ENCODE data around the gene TSPAN12.

The TSPAN12 gene

GRCh38 chr7:120842121-120842621 lies 15.8 kb downstream of the TSPAN12 start:
- Histone ChIP-seq H3K9me3 (replicated peaks in 1 of 2; ENCODE audit: control insufficient read depth in 2 of 2, insufficient read depth in 1 of 2, low read depth in 1 of 2, low read length in 2 of 2) (peaks cover 0 to 25% of the 10 kb centered on the region in 2 donors), H3K23ac (ENCODE audit: low read depth, low read length, poor library complexity) (no peak overlapping the region), H2AK5ac (ENCODE audit: low read depth, low read length) (no peak overlapping the region), H3K79me1 (ENCODE audit: low read depth, low read length) (no peaks in the 10 kb centered on the region), H4K8ac (ENCODE audit: low read depth, low read length) (no peak overlapping the region), H3K27me3 (ENCODE audit: control insufficient read depth in 3 of 3, insufficient read depth in 3 of 3, low read depth in 1 of 3, low read length in 3 of 3) (no peaks in the 10 kb centered on the region), H3K4me3 (ENCODE audit: low read length in 2 of 2) (no peak overlapping the region), H2BK12ac (ENCODE audit: low read length) (no peak overlapping the region), H2BK5ac (ENCODE audit: low read length) (no peak overlapping the region), H4K91ac (ENCODE audit: low read depth, low read length, poor library complexity) (no peak overlapping the region), H3K4me1 (ENCODE audit: control insufficient read depth in 2 of 2, insufficient read depth in 1 of 2, low read depth in 1 of 2, low read length in 2 of 2) (peaks cover 0 to 1% of the 10 kb centered on the region in 2 donors), H2AFZ (ENCODE audit: low read length) (no peak overlapping the region), H2BK120ac (ENCODE audit: low read depth, low read length) (no peak overlapping the region), H3K36me3 (replicated peaks in 1 of 2; ENCODE audit: control insufficient read depth in 2 of 2, insufficient read depth in 2 of 2, low read length in 2 of 2) (peaks cover 4 to 57% of the 10 kb centered on the region in 2 donors), H3K4ac (ENCODE audit: low read length) (no peak overlapping the region), H3K14ac (ENCODE audit: low read length) (no peak overlapping the region), H2BK15ac (ENCODE audit: low read length) (no peak overlapping the region), H3K18ac (ENCODE audit: low read length) (no peak overlapping the region), H3K27ac (replicated peaks; ENCODE audit: low read length) (no peak overlapping the region), H3K9ac (ENCODE audit: low read depth, low read length, poor library complexity) (no peak overlapping the region), H3K4me2 (ENCODE audit: insufficient read depth, low read length, poor library complexity, severe bottlenecking) (no peak overlapping the region)
- no peak for DNase-seq (ENCODE audit: low spot score)
- WGBS, 2 donors (ENCODE audit: extremely low coverage in 2 of 2, insufficient read length in 2 of 2, insufficient replicate concordance in 1 of 2) = no CpG with 5 or more reads among the region's 4 CpGs

GRCh38 chr7:120841608-120842007 lies 16.3 kb downstream of the TSPAN12 start:
- H3K4me3 ChIP-seq (ENCODE audit: low read length in 2 of 2) = no peak overlapping the region
- H3K9me3 ChIP-seq (replicated peaks in 1 of 2; ENCODE audit: control insufficient read depth in 2 of 2, insufficient read depth in 1 of 2, low read depth in 1 of 2, low read length in 2 of 2) = peaks cover 0 to 25% of the 10 kb centered on the region in 2 donors
- no peak overlapping the region for H2BK5ac ChIP-seq (ENCODE audit: low read length)
- no peak overlapping the region for H2BK12ac ChIP-seq (ENCODE audit: low read length)
- H3K23ac ChIP-seq (ENCODE audit: low read depth, low read length, poor library complexity) = no peak overlapping the region
- H3K4me2 ChIP-seq (ENCODE audit: insufficient read depth, low read length, poor library complexity, severe bottlenecking) = no peak overlapping the region
- peaks cover 5 to 58% of the 10 kb centered on the region in 2 donors for H3K36me3 ChIP-seq (replicated peaks in 1 of 2; ENCODE audit: control insufficient read depth in 2 of 2, insufficient read depth in 2 of 2, low read length in 2 of 2)
- no peak overlapping the region for H4K8ac ChIP-seq (ENCODE audit: low read depth, low read length)
- H4K91ac ChIP-seq (ENCODE audit: low read depth, low read length, poor library complexity) = no peak overlapping the region
- H2AFZ ChIP-seq (ENCODE audit: low read length) = no peak overlapping the region
- H3K27ac ChIP-seq (replicated peaks; ENCODE audit: low read length) = no peak overlapping the region
- H3K9ac ChIP-seq (ENCODE audit: low read depth, low read length, poor library complexity) = no peak overlapping the region
- H3K4me1 ChIP-seq (ENCODE audit: control insufficient read depth in 2 of 2, insufficient read depth in 1 of 2, low read depth in 1 of 2, low read length in 2 of 2) = no peaks in the 10 kb centered on the region
- no CpG with 5 or more reads among the region's 2 CpGs for WGBS, 2 donors (ENCODE audit: extremely low coverage in 2 of 2, insufficient read length in 2 of 2, insufficient replicate concordance in 1 of 2)
- H3K4ac ChIP-seq (ENCODE audit: low read length) = no peak overlapping the region
- no peaks in the 10 kb centered on the region for H3K79me1 ChIP-seq (ENCODE audit: low read depth, low read length)
- no peak for DNase-seq (ENCODE audit: low spot score)
- H2BK15ac ChIP-seq (ENCODE audit: low read length) = no peak overlapping the region
- H2AK5ac ChIP-seq (ENCODE audit: low read depth, low read length) = no peak overlapping the region
- H2BK120ac ChIP-seq (ENCODE audit: low read depth, low read length) = no peak overlapping the region
- no peaks in the 10 kb centered on the region for H3K27me3 ChIP-seq (ENCODE audit: control insufficient read depth in 3 of 3, insufficient read depth in 3 of 3, low read depth in 1 of 3, low read length in 3 of 3)
- H3K14ac ChIP-seq (ENCODE audit: low read length) = no peak overlapping the region
- H3K18ac ChIP-seq (ENCODE audit: low read length) = no peak overlapping the region

- no CpG with 5 or more reads among the region's 6 CpGs for WGBS, 2 donors (ENCODE audit: extremely low coverage in 2 of 2, insufficient read length in 2 of 2, insufficient replicate concordance in 1 of 2)
- DNase-seq (ENCODE audit: low spot score) = no peak
- no peak overlapping the region for H3K4me3 ChIP-seq (ENCODE audit: low read length in 2 of 2)
- H2BK5ac ChIP-seq (ENCODE audit: low read length) = no peak overlapping the region
- no peaks in the 10 kb centered on the region for H3K27me3 ChIP-seq (ENCODE audit: control insufficient read depth in 3 of 3, insufficient read depth in 3 of 3, low read depth in 1 of 3, low read length in 3 of 3)
- H3K9me3 ChIP-seq (replicated peaks in 1 of 2; ENCODE audit: control insufficient read depth in 2 of 2, insufficient read depth in 1 of 2, low read depth in 1 of 2, low read length in 2 of 2) = peaks cover 0 to 2% of the 10 kb centered on the region in 2 donors
- H2BK15ac ChIP-seq (ENCODE audit: low read length) = no peak overlapping the region
- no peak overlapping the region for H3K27ac ChIP-seq (replicated peaks; ENCODE audit: low read length)
- no peak overlapping the region for H2AK5ac ChIP-seq (ENCODE audit: low read depth, low read length)
- H3K18ac ChIP-seq (ENCODE audit: low read length) = no peak overlapping the region
- no peaks in the 10 kb centered on the region for H3K79me1 ChIP-seq (ENCODE audit: low read depth, low read length)
- H3K14ac ChIP-seq (ENCODE audit: low read length) = no peak overlapping the region
- H3K9ac ChIP-seq (ENCODE audit: low read depth, low read length, poor library complexity) = no peak overlapping the region
- no peak overlapping the region for H3K4me2 ChIP-seq (ENCODE audit: insufficient read depth, low read length, poor library complexity, severe bottlenecking)
- no peak overlapping the region for H2AFZ ChIP-seq (ENCODE audit: low read length)
- no peak overlapping the region for H4K8ac ChIP-seq (ENCODE audit: low read depth, low read length)
- no peak overlapping the region for H3K4ac ChIP-seq (ENCODE audit: low read length)
- H2BK12ac ChIP-seq (ENCODE audit: low read length) = no peak overlapping the region
- no peak overlapping the region for H3K23ac ChIP-seq (ENCODE audit: low read depth, low read length, poor library complexity)
- H3K36me3 ChIP-seq (replicated peaks in 1 of 2; ENCODE audit: control insufficient read depth in 2 of 2, insufficient read depth in 2 of 2, low read length in 2 of 2) = peaks cover 9 to 60% of the 10 kb centered on the region in 2 donors
- no peaks in the 10 kb centered on the region for H3K4me1 ChIP-seq (ENCODE audit: control insufficient read depth in 2 of 2, insufficient read depth in 1 of 2, low read depth in 1 of 2, low read length in 2 of 2)
- no peak overlapping the region for H4K91ac ChIP-seq (ENCODE audit: low read depth, low read length, poor library complexity)
- H2BK120ac ChIP-seq (ENCODE audit: low read depth, low read length) = no peak overlapping the region
Measured at GRCh38 chr7:120838281-120838682, 19.7 kb downstream of the TSPAN12 start.

GRCh38 chr7:120837599-120837998 lies 20.3 kb downstream of the TSPAN12 start:
- H2BK15ac ChIP-seq (ENCODE audit: low read length) = no peak overlapping the region
- H3K4me3 ChIP-seq (ENCODE audit: low read length in 2 of 2) = no peak overlapping the region
- H3K4me1 ChIP-seq (ENCODE audit: control insufficient read depth in 2 of 2, insufficient read depth in 1 of 2, low read depth in 1 of 2, low read length in 2 of 2) = no peaks in the 10 kb centered on the region
- H2BK5ac ChIP-seq (ENCODE audit: low read length) = no peak overlapping the region
- H2BK12ac ChIP-seq (ENCODE audit: low read length) = no peak overlapping the region
- H3K27ac ChIP-seq (replicated peaks; ENCODE audit: low read length) = no peak overlapping the region
- no peak overlapping the region for H2AFZ ChIP-seq (ENCODE audit: low read length)
- no peak overlapping the region for H2BK120ac ChIP-seq (ENCODE audit: low read depth, low read length)
- no peak overlapping the region for H4K8ac ChIP-seq (ENCODE audit: low read depth, low read length)
- no peak for DNase-seq (ENCODE audit: low spot score)
- H3K4ac ChIP-seq (ENCODE audit: low read length) = no peak overlapping the region
- WGBS, 2 donors (ENCODE audit: extremely low coverage in 2 of 2, insufficient read length in 2 of 2, insufficient replicate concordance in 1 of 2) = no CpG with 5 or more reads among the region's 4 CpGs
- H3K9me3 ChIP-seq (replicated peaks in 1 of 2; ENCODE audit: control insufficient read depth in 2 of 2, insufficient read depth in 1 of 2, low read depth in 1 of 2, low read length in 2 of 2) = no peaks in the 10 kb centered on the region
- no peaks in the 10 kb centered on the region for H3K27me3 ChIP-seq (ENCODE audit: control insufficient read depth in 3 of 3, insufficient read depth in 3 of 3, low read depth in 1 of 3, low read length in 3 of 3)
- H3K14ac ChIP-seq (ENCODE audit: low read length) = no peak overlapping the region
- H3K18ac ChIP-seq (ENCODE audit: low read length) = no peak overlapping the region
- H3K79me1 ChIP-seq (ENCODE audit: low read depth, low read length) = no peaks in the 10 kb centered on the region
- H2AK5ac ChIP-seq (ENCODE audit: low read depth, low read length) = no peak overlapping the region
- H4K91ac ChIP-seq (ENCODE audit: low read depth, low read length, poor library complexity) = no peak overlapping the region
- H3K9ac ChIP-seq (ENCODE audit: low read depth, low read length, poor library complexity) = no peak overlapping the region
- H3K4me2 ChIP-seq (ENCODE audit: insufficient read depth, low read length, poor library complexity, severe bottlenecking) = no peak overlapping the region
- H3K23ac ChIP-seq (ENCODE audit: low read depth, low read length, poor library complexity) = no peak overlapping the region
- H3K36me3 ChIP-seq (replicated peaks in 1 of 2; ENCODE audit: control insufficient read depth in 2 of 2, insufficient read depth in 2 of 2, low read length in 2 of 2) = peaks cover 9 to 55% of the 10 kb centered on the region in 2 donors
